GM12878 (cell line): ENCODE measurements around the gene AIMP2.

Source experiments
- FOXM1 ChIP-seq: IDR thresholded peaks from 2 replicates; pipeline ENCODE4 v1.6.1; 2012; ENCODE audit warnings: low read depth, mild to moderate bottlenecking, inconsistent platforms, low read length, moderate library complexity
- KDM1A ChIP-seq: fragments of 200-600 bp; sonication (generic); IDR thresholded peaks from 2 replicates; pipeline ENCODE4 v1.6.1; 2016; ENCODE audit warnings: borderline replicate concordance

DNA sequence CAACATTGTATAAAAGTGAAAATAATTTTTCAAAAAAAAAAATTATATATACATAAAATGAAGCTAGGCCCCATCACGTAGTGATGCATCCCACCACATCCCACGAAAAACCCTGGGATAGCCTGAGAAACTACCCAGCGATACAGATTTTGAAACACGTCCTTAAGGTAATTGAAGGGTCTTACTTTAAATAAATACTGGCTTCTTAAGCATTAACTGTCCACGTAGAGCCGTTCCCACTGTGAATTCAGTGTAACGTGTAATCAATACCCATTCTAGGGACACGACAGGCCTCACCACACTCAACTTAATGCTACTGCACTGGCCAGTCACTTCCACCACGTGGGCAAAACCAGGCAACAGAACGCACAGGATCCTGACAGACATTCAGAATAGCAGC, 26.1 kb downstream of the AIMP2 start:
- TF ChIP-seq FOXM1: no peak
- TF ChIP-seq KDM1A: no peak
